Fibroblast of pulmonary artery (primary cell): Measurements from ENCODE around the gene SCAF4.
"Not testable (repeated sequence)": the region's sequence is repeated elsewhere in the genome, so short reads cannot be mapped to it uniquely, and the experiment has no call there.

Source experiments
- DNase-seq: peaks from one replicate; pipeline ENCODE4 v3.0.0-alpha.2; 2010; ENCODE audit warnings: low read depth
- H3K4me3 ChIP-seq: replicated peaks from 2 replicates; pipeline ENCODE4 v1.5.1; 2011; ENCODE audit warnings: low read depth, mild to moderate bottlenecking, control low read depth, low read length, moderate library complexity
- CTCF ChIP-seq: IDR thresholded peaks from 2 replicates; pipeline ENCODE4 v1.5.1; 2011; ENCODE audit warnings: mild to moderate bottlenecking, control low read depth, low read length, inconsistent platforms; ENCODE audit errors: missing control alignments

The SCAF4 gene

GRCh38 chr21:31654340-31654739 lies 77.6 kb downstream of the SCAF4 start:
- no peak for DNase-seq
- TF ChIP-seq CTCF, result no peak
- H3K4me3 ChIP-seq, result no peak overlapping the region

GRCh38 chr21:31651491-31651890 lies 80.4 kb downstream of the SCAF4 start:
- not testable (repeated sequence) for DNase-seq, H3K4me3 ChIP-seq

- no peak for TF ChIP-seq CTCF
- no peak overlapping the region for H3K4me3 ChIP-seq
- no peak for DNase-seq
These were observed 81.0 kb downstream of the SCAF4 start for GRCh38 chr21:31650930-31651329.

GRCh38 chr21:31647650-31648049 lies 84.3 kb downstream of the SCAF4 start:
- TF ChIP-seq CTCF, result no peak
- DNase-seq, result no peak
- H3K4me3 ChIP-seq, result no peak overlapping the region

GRCh38 chr21:31644643-31645042 lies 87.3 kb downstream of the SCAF4 start:
- no peak for TF ChIP-seq CTCF
- DNase-seq, result peak; percentile 50
- H3K4me3 ChIP-seq, result no peak overlapping the region

GRCh38 chr21:31641416-31641922 lies 90.4 kb downstream of the SCAF4 start:
- DNase-seq, result no peak
- H3K4me3 ChIP-seq, result no peak overlapping the region
- TF ChIP-seq CTCF, result no peak

GRCh38 chr21:31636874-31637273 lies 95.0 kb downstream of the SCAF4 start:
- DNase-seq, result no peak
- no peak for TF ChIP-seq CTCF

More at GRCh38 chr21:31636874-31637273, 95.0 kb downstream of the SCAF4 start:
- no peak overlapping the region for H3K4me3 ChIP-seq
